Measurements from ENCODE around the gene ENSA. TPM values are rescaled to one million over a fixed set of nuclear protein-coding genes. Genes with fewer than 3 reads are reported as not detected.
A peak's percentile ranks its signal among the peaks of the same experiment; 100 is the strongest.

The ENSA gene
- total RNA-seq, 1 experiment from 2014 or later = 254 TPM

GRCh38 chr1:150578272-150579109, 50.9 kb downstream of the ENSA start (continued):
- TF ChIP-seq IRF1 (CRISPR knock-in tag; IDR thresholded peaks at IDR 0.05) (0 out of 2 replicates have a peak, but pooled peaks have one; percentile 21), CREM (CRISPR knock-in tag; IDR thresholded peaks at IDR 0.05) (no peak; the same call in 1 of the 2 replicates), MXD4 (CRISPR knock-in tag; IDR thresholded peaks at IDR 0.05; ENCODE audit: borderline replicate concordance) (no peak), FOXJ3 (CRISPR knock-in tag; IDR thresholded peaks at IDR 0.05; ENCODE audit: borderline replicate concordance) (no peak), SMAD4 (CRISPR knock-in tag; IDR thresholded peaks at IDR 0.05) (no peak), AFF4 (CRISPR knock-in tag; IDR thresholded peaks at IDR 0.05; ENCODE audit: borderline replicate concordance) (no peak), MLX (CRISPR knock-in tag; IDR thresholded peaks at IDR 0.05) (peak; percentile 30; the same call in 1 of the 2 replicates), ZNF138 (CRISPR knock-in tag; conservative IDR thresholded peaks at IDR 0.05) (no peak), FOXP4 (CRISPR knock-in tag; IDR thresholded peaks at IDR 0.05) (no peak), GTF2I (CRISPR knock-in tag; conservative IDR thresholded peaks at IDR 0.05) (0 out of 2 replicates have a peak, but pooled peaks have one; percentile 7), ATF3 (CRISPR knock-in tag; conservative IDR thresholded peaks at IDR 0.05) (no peak), PRDM15 (CRISPR knock-in tag; IDR thresholded peaks at IDR 0.05) (no peak), TCF7 (CRISPR knock-in tag; IDR thresholded peaks at IDR 0.05; ENCODE audit: low read depth) (no peak), OVOL2 (CRISPR knock-in tag; IDR thresholded peaks at IDR 0.05; ENCODE audit: borderline replicate concordance) (no peak), ZNF232 (CRISPR knock-in tag; IDR thresholded peaks at IDR 0.05) (no peak), ETV6 (CRISPR knock-in tag; IDR thresholded peaks at IDR 0.05) (0 out of 2 replicates have a peak, but pooled peaks have one; percentile 12), HMGA2 (CRISPR knock-in tag; IDR thresholded peaks at IDR 0.05) (peak; percentile 36; the same call in 1 of the 2 replicates), MYBL2 (CRISPR knock-in tag; IDR thresholded peaks at IDR 0.05) (no peak), USF1 (CRISPR knock-in tag; IDR thresholded peaks at IDR 0.05) (peak; percentile 15; the same call in 1 of the 2 replicates)

Measured in WTC11 (cell line).